HEK293 (cell line): ENCODE measurements around the gene HES5.

Experiments used
- ATF2 ChIP-seq: fragments of 450-650 bp; formaldehyde crosslinking; IDR thresholded peaks from 2 replicates; pipeline ENCODE4 v1.5.1; 2016; ENCODE audit warnings: missing biosample characterization, missing genetic modification characterization, low read depth
- KLF7 ChIP-seq: fragments of 450-650 bp; formaldehyde crosslinking; IDR thresholded peaks from 2 replicates; pipeline ENCODE4 v1.5.1; 2016; ENCODE audit warnings: missing biosample characterization, missing genetic modification characterization, borderline replicate concordance
- KLF8 ChIP-seq: fragments of 450-650 bp; formaldehyde crosslinking; IDR thresholded peaks from 2 replicates; pipeline ENCODE4 v1.5.1; 2016; ENCODE audit warnings: missing biosample characterization, missing genetic modification characterization
- MYNN ChIP-seq: fragments of 450-650 bp; formaldehyde crosslinking; IDR thresholded peaks from 2 replicates; pipeline ENCODE4 v1.5.1; 2016; ENCODE audit warnings: missing biosample characterization, missing genetic modification characterization, borderline replicate concordance
- OSR2 ChIP-seq: fragments of 450-650 bp; formaldehyde crosslinking; IDR thresholded peaks from 2 replicates; pipeline ENCODE4 v1.5.1; 2016; ENCODE audit warnings: missing biosample characterization, missing genetic modification characterization
- PRDM1 ChIP-seq: fragments of 450-650 bp; formaldehyde crosslinking; IDR thresholded peaks from 2 replicates; pipeline ENCODE4; 2016; ENCODE audit warnings: missing biosample characterization, missing genetic modification characterization
- PRDM6 ChIP-seq: fragments of 450-650 bp; formaldehyde crosslinking; IDR thresholded peaks from 2 replicates; pipeline ENCODE4 v1.5.1; 2017; ENCODE audit warnings: missing biosample characterization, missing genetic modification characterization
- TRIM28 ChIP-seq: IDR thresholded peaks from 2 replicates; pipeline ENCODE4 v1.6.1; 2011; ENCODE audit warnings: low read length, control low read depth, borderline replicate concordance
- YY2 ChIP-seq: fragments of 450-650 bp; formaldehyde crosslinking; IDR thresholded peaks from 2 replicates; pipeline ENCODE4 v1.5.1; 2016; ENCODE audit warnings: missing biosample characterization, missing genetic modification characterization
- ZBTB48 ChIP-seq: fragments of 450-650 bp; formaldehyde crosslinking; IDR thresholded peaks from 2 replicates; pipeline ENCODE4 v1.5.1; 2016; ENCODE audit warnings: missing biosample characterization, missing genetic modification characterization
- ZBTB7A ChIP-seq: fragments of 450-650 bp; formaldehyde crosslinking; IDR thresholded peaks from 2 replicates; pipeline ENCODE4 v1.5.1; 2016; ENCODE audit warnings: low read depth, missing biosample characterization, missing genetic modification characterization
- ZFP37 ChIP-seq: fragments of 450-650 bp; formaldehyde crosslinking; IDR thresholded peaks from 2 replicates; pipeline ENCODE4 v1.5.1; 2016; ENCODE audit warnings: missing biosample characterization, missing genetic modification characterization
- ZIC2 ChIP-seq: fragments of 450-650 bp; formaldehyde crosslinking; IDR thresholded peaks from 2 replicates; pipeline ENCODE4 v1.5.1; 2016; ENCODE audit warnings: missing biosample characterization, missing genetic modification characterization
- ZNF112 ChIP-seq: fragments of 450-650 bp; formaldehyde crosslinking; IDR thresholded peaks from 2 replicates; pipeline ENCODE4 v1.5.0; 2017; ENCODE audit warnings: missing biosample characterization, missing genetic modification characterization
- ZNF121 ChIP-seq: fragments of 450-650 bp; formaldehyde crosslinking; IDR thresholded peaks from 2 replicates; pipeline ENCODE4 v1.5.1; 2016; ENCODE audit warnings: missing biosample characterization, missing genetic modification characterization
- ZNF18 ChIP-seq: fragments of 450-650 bp; formaldehyde crosslinking; IDR thresholded peaks from 2 replicates; pipeline ENCODE4 v1.5.1; 2016; ENCODE audit warnings: missing biosample characterization, missing genetic modification characterization
- ZNF184 ChIP-seq: fragments of 450-650 bp; IDR thresholded peaks from 2 replicates; pipeline ENCODE4 v1.5.1; 2018; ENCODE audit warnings: missing biosample characterization, mild to moderate bottlenecking, missing genetic modification characterization
- ZNF19 ChIP-seq: fragments of 450-650 bp; formaldehyde crosslinking; IDR thresholded peaks from 2 replicates; pipeline ENCODE4; 2016; ENCODE audit warnings: missing biosample characterization, missing genetic modification characterization, low read depth
- ZNF23 ChIP-seq: fragments of 450-650 bp; formaldehyde crosslinking; IDR thresholded peaks from 2 replicates; pipeline ENCODE4 v1.5.1; 2016; ENCODE audit warnings: missing biosample characterization, missing genetic modification characterization, borderline replicate concordance
- ZNF266 ChIP-seq: fragments of 450-650 bp; formaldehyde crosslinking; IDR thresholded peaks from 2 replicates; pipeline ENCODE4 v1.5.1; 2016; ENCODE audit warnings: missing biosample characterization, missing genetic modification characterization, low read depth
- ZNF302 ChIP-seq: fragments of 450-650 bp; formaldehyde crosslinking; IDR thresholded peaks from 2 replicates; pipeline ENCODE4 v1.5.1; 2016; ENCODE audit warnings: missing biosample characterization, missing genetic modification characterization, low read depth
- ZNF398 ChIP-seq: fragments of 450-650 bp; formaldehyde crosslinking; IDR thresholded peaks from 2 replicates; pipeline ENCODE4 v1.5.1; 2017; ENCODE audit warnings: missing biosample characterization, missing genetic modification characterization
- ZNF423 ChIP-seq: fragments of 450-650 bp; formaldehyde crosslinking; IDR thresholded peaks from 2 replicates; pipeline ENCODE4 v1.5.1; 2016; ENCODE audit warnings: missing biosample characterization, missing genetic modification characterization
- ZNF544 ChIP-seq: fragments of 450-650 bp; formaldehyde crosslinking; IDR thresholded peaks from 2 replicates; pipeline ENCODE4 v1.5.0; 2017; ENCODE audit warnings: missing biosample characterization, missing genetic modification characterization
- ZNF548 ChIP-seq: fragments of 450-650 bp; formaldehyde crosslinking; IDR thresholded peaks from 2 replicates; pipeline ENCODE4 v1.5.1; 2016; ENCODE audit warnings: missing biosample characterization, missing genetic modification characterization
- ZNF571 ChIP-seq: fragments of 450-650 bp; formaldehyde crosslinking; IDR thresholded peaks from 2 replicates; pipeline ENCODE4 v1.5.0; 2017; ENCODE audit warnings: missing biosample characterization, missing genetic modification characterization
- ZNF600 ChIP-seq: fragments of 450-650 bp; formaldehyde crosslinking; IDR thresholded peaks from 2 replicates; pipeline ENCODE4 v1.5.1; 2016; ENCODE audit warnings: missing biosample characterization, missing genetic modification characterization
- ZNF654 ChIP-seq: fragments of 450-650 bp; formaldehyde crosslinking; IDR thresholded peaks from 2 replicates; pipeline ENCODE4 v1.5.1; 2016; ENCODE audit warnings: low read depth, missing biosample characterization, missing genetic modification characterization
- ZNF670 ChIP-seq: fragments of 450-650 bp; formaldehyde crosslinking; IDR thresholded peaks from 2 replicates; pipeline ENCODE4 v1.5.1; 2016; ENCODE audit warnings: missing biosample characterization, missing genetic modification characterization, low read depth
- ZNF785 ChIP-seq: fragments of 450-650 bp; formaldehyde crosslinking; IDR thresholded peaks from 2 replicates; pipeline ENCODE4 v1.5.1; 2016; ENCODE audit warnings: missing biosample characterization, missing genetic modification characterization
- ZNF837 ChIP-seq: fragments of 450-650 bp; formaldehyde crosslinking; IDR thresholded peaks from 2 replicates; pipeline ENCODE4 v1.5.1; 2016; ENCODE audit warnings: missing biosample characterization, missing genetic modification characterization
- ZSCAN18 ChIP-seq: fragments of 450-650 bp; formaldehyde crosslinking; IDR thresholded peaks from 2 replicates; pipeline ENCODE4 v1.5.1; 2016; ENCODE audit warnings: missing biosample characterization, missing genetic modification characterization
- ZSCAN5A ChIP-seq: fragments of 450-650 bp; formaldehyde crosslinking; IDR thresholded peaks from 2 replicates; pipeline ENCODE4 v1.5.1; 2016; ENCODE audit warnings: missing biosample characterization, missing genetic modification characterization

HES5 gene

GRCh38 chr1:2545754-2546514 lies 15.9 kb upstream of the HES5 start (continued):
- TF ChIP-seq ZIC2 (tag by site-specific recombination): peak; percentile 69
- TF ChIP-seq ZNF548: no peak
- no peak for TF ChIP-seq ZNF544 (tag by site-specific recombination)
- no peak for TF ChIP-seq ZNF121 (tag by site-specific recombination)
- TF ChIP-seq KLF8 (tag by site-specific recombination): peak; percentile 32; the same call in 1 of the 2 replicates
- no peak for TF ChIP-seq KLF7 (tag by site-specific recombination)
- no peak for TF ChIP-seq ZNF571 (tag by site-specific recombination)
- TF ChIP-seq ZNF23 (tag by site-specific recombination): no peak
- no peak; the same call in 1 of the 2 replicates for TF ChIP-seq ZNF423 (tag by site-specific recombination)
- no peak for TF ChIP-seq OSR2 (tag by site-specific recombination)
- TF ChIP-seq ZNF785 (tag by site-specific recombination): no peak
- TF ChIP-seq ZNF398 (tag by site-specific recombination): peak; percentile 68
- TF ChIP-seq ZNF670 (tag by site-specific recombination): no peak
- TF ChIP-seq MYNN (tag by site-specific recombination): no peak
- no peak for TF ChIP-seq YY2 (tag by site-specific recombination)
- TF ChIP-seq ATF2: no peak
- TF ChIP-seq ZSCAN18 (tag by site-specific recombination): no peak
- no peak for TF ChIP-seq ZNF302 (tag by site-specific recombination)
- TF ChIP-seq ZNF266 (tag by site-specific recombination): no peak
- TF ChIP-seq ZFP37 (tag by site-specific recombination): no peak
- TF ChIP-seq ZBTB7A (tag by site-specific recombination): no peak
- no peak for TF ChIP-seq ZNF654 (tag by site-specific recombination)
- TF ChIP-seq TRIM28: no peak
- TF ChIP-seq ZSCAN5A (tag by site-specific recombination): no peak
- TF ChIP-seq ZNF600 (tag by site-specific recombination): peak; percentile 91; the same call in 1 of the 2 replicates
- TF ChIP-seq PRDM6 (tag by site-specific recombination): no peak
- no peak for TF ChIP-seq ZBTB48
- no peak for TF ChIP-seq ZNF19 (tag by site-specific recombination)
- no peak for TF ChIP-seq ZNF112 (tag by site-specific recombination)
- no peak for TF ChIP-seq ZNF18 (tag by site-specific recombination)
- TF ChIP-seq ZNF184 (tag by site-specific recombination): no peak
- no peak for TF ChIP-seq PRDM1 (tag by site-specific recombination)
- TF ChIP-seq ZNF837 (tag by site-specific recombination): no peak
